Measurements from ENCODE around the gene VAPB. TPM values are rescaled to one million over a fixed set of nuclear protein-coding genes. Genes with fewer than 3 reads are reported as not detected.
A peak's percentile ranks its signal among the peaks of the same experiment; 100 is the strongest.

The VAPB gene
- total and polyA plus RNA-seq, 2 of the 4 experiments (the other 2 are of a cell fraction): 9.1 to 26.0 TPM

DNA sequence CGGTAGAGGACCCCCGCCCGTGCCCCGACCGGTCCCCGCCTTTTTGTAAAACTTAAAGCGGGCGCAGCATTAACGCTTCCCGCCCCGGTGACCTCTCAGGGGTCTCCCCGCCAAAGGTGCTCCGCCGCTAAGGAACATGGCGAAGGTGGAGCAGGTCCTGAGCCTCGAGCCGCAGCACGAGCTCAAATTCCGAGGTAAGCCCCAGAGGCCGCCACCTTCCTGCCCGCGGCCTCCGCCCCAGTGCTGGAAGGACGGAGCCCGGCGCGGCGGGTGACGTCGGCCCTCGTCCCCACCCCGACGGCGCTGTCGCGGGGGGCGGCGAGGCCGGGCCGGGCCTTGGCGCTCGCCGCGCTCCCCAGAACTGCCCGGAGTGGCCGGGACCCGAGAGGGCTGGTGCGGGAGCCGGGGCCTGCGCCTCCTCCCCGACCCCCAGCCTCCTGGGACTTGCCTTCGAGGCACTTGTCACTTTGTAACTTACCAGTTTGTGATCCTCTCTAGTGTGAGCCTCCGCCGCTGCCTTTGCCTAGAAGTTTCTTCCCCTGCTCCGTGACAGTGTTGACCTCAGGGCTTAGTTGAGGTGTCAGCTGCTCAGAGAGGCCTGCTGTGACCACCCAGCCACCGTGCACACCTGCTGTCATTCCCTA, 417 bp downstream of the VAPB start:
- Histone ChIP-seq H2BK120ac (ENCODE audit: low read depth, low read length) (peak overlapping the region; percentile 68), H2BK15ac (ENCODE audit: low read depth, low read length) (peak overlapping the region; percentile 34; the same call in 1 of the 3 replicates), H3K56ac (ENCODE audit: extremely low read depth, insufficient read depth, low read length) (peak overlapping the region; percentile 85), H3K9me1 (ENCODE audit: insufficient read depth, low read length) (peaks cover 26% of the 10 kb centered on the region), H3K27ac (ENCODE audit: insufficient read depth, low read length) (peak overlapping the region; percentile 96), H4K20me1 (ENCODE audit: insufficient read depth, low read length) (peaks cover 48% of the 10 kb centered on the region), H3K14ac (replicated peaks; ENCODE audit: low read depth, low read length) (peak overlapping the region; percentile 99), H4K91ac (ENCODE audit: insufficient read depth, low read depth, low read length) (peak overlapping the region; percentile 98), H2BK20ac (ENCODE audit: low read depth, low read length) (no peak overlapping the region), H3K9ac (ENCODE audit: low read depth, low read length) (peak overlapping the region; percentile 97), H3K18ac (ENCODE audit: low read depth, low read length) (peak overlapping the region; percentile 64), H3K36me3 (ENCODE audit: control insufficient read depth, insufficient read depth, low read length) (peaks cover 6% of the 10 kb centered on the region; the same call in 1 of the 2 replicates), H3K4me1 (ENCODE audit: control insufficient read depth, insufficient read depth, low read length) (peaks cover 8% of the 10 kb centered on the region), H2BK5ac (ENCODE audit: low read depth, low read length, poor library complexity, severe bottlenecking) (peak overlapping the region; percentile 91), H4K8ac (ENCODE audit: low read depth in 2 of 2, low read length in 2 of 2) (peak overlapping the region; percentile 96 to 98), H3K79me1 (ENCODE audit: low read depth in 1 of 2, low read length in 2 of 2) (peaks cover 12 to 48% of the 10 kb centered on the region in 2 experiments), H3K4me3 (ENCODE audit: insufficient read depth, low read depth, low read length) (peak overlapping the region; percentile 87), H3K4me2 (ENCODE audit: low read depth, low read length) (peak overlapping the region; percentile 99), H3K4ac (ENCODE audit: low read depth, low read length) (peak overlapping the region; percentile 98), H3K27me3 (ENCODE audit: control insufficient read depth, insufficient read depth, low read length) (no peaks in the 10 kb centered on the region), H2AK5ac (ENCODE audit: low read depth, low read length) (peak overlapping the region; percentile 97), H3K9me3 (ENCODE audit: control insufficient read depth, insufficient read depth, low read length) (no peaks in the 10 kb centered on the region), H2AFZ (replicated peaks; ENCODE audit: low read length, poor library complexity) (peak overlapping the region; percentile 99), H4K5ac (ENCODE audit: low read depth, low read length) (peak overlapping the region; percentile 85), H2AK9ac (replicated peaks; ENCODE audit: low read depth, low read length, poor library complexity) (peak overlapping the region; percentile 99), H3K23ac (ENCODE audit: low read depth, low read length) (peak overlapping the region; percentile 99)
- intact Hi-C loops (cut with micrococcal nuclease) (no loop called here), dilution Hi-C loops (cut with HindIII; ENCODE audit: low sequenced_read_pairs, unreplicated experiment) (no loop called here), in situ Hi-C loops (cut with MboI; ENCODE audit: low sequenced_read_pairs) (no loop called here)
- no TSS peak for BruUV-seq (replicated peaks)
- ChIA-PET POLR2A (ENCODE audit: unreplicated experiment) (interaction anchor here (0.8 to 1.1 kb wide), 2 partner anchors 13 to 25 kb away, joined by 3 to 5 read pairs; no protein-coding TSS in a partner anchor), CTCF (interaction anchor here (0.6 to 0.9 kb wide), 3 partner anchors 30 to 60 kb away, joined by 3 to 6 read pairs (median 4); no protein-coding TSS in a partner anchor)
- 3% methylated on average over 22 of the region's 56 CpGs; no CpG with 5 or more reads in 1 of the 2 experiments for WGBS, 2 experiments (ENCODE audit: extremely low coverage in 2 of 2, insufficient read length in 1 of 2)
- no peak for TF ChIP-seq ELK1 (IDR thresholded peaks at IDR 0.05; ENCODE audit: borderline replicate concordance, low read depth, low read length)
- peak; percentile 92 for TF ChIP-seq POLR2A (IDR thresholded peaks at IDR 0.05; ENCODE audit: low read depth, low read length)
- no peak; the same call in 1 of the 2 replicates for TF ChIP-seq MXI1 (IDR thresholded peaks at IDR 0.05; ENCODE audit: borderline replicate concordance, low read depth, low read length)
- peak; percentile 39; the same call in 1 of the 2 replicates for TF ChIP-seq MAZ (IDR thresholded peaks at IDR 0.05; ENCODE audit: borderline replicate concordance, low read depth, low read length)
- peak; percentile 64 for ATAC-seq (ENCODE audit: low read depth)
- peak; percentile 32 for DNase-seq

Data from IMR-90 (cell line).